Measurements from ENCODE around the gene CD244. TPM values are rescaled to one million over a fixed set of nuclear protein-coding genes. Genes with fewer than 3 reads are reported as not detected.
"Not testable (repeated sequence)": the region's sequence is repeated elsewhere in the genome, so short reads cannot be mapped to it uniquely, and the experiment has no call there.

CD244 gene
- total RNA-seq, 2 experiments from 2014 or later = 2.0 to 2.3 TPM

DNA sequence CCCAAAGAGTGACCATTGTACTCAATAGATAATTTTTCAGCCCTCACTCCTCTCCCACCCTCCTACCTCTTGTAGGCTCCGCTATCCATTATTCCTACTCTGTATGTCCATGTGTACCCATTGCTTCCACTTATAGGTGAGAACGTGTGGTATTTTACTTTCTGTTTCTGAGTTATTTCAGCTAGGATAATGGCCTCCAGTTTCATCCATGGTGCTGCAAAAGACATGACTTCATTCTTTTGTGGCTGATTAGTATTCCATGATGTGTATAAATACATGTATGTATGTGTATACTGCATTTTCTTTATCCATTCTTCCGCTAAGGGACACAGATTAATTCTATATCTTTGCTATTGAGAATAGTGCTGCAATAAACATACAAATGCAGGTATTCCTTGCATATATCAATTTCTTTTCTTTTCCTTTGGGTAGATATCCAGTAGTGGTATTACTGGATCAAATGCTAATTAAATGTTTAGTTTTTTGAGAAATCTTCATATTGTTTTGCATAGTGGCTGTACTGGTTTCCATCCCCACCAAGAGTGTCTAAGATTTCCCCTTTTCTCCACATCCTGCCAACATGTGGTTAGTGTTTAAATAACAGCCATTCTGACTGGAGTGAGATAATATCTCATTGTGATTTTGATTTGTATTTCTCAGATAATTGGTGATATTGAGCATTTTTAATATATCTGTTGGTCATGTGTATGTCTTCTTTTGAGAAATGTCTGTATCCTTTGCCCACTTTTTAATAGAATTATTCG is 61.9 kb downstream of the CD244 start:
- Mint-ChIP-seq H3K4me1 (peaks cover 67% of the 10 kb centered on the region), H3K27me3 (peaks cover 8% of the 10 kb centered on the region), H3K9me3 (peaks cover 4% of the 10 kb centered on the region), H3K36me3 (ENCODE audit: low read depth) (peaks cover 65% of the 10 kb centered on the region), H3K4me3 (peak overlapping the region; percentile 68), H3K27ac (peak overlapping the region; percentile 21)
- no peak for DNase-seq
- ChIA-PET POLR2A (interaction anchor here (7.2 kb wide), 1 partner anchor 20 kb away, joined by 45 read pairs; no protein-coding TSS in a partner anchor), CTCF (interaction anchor here (1.0 to 7.3 kb wide), 4 partner anchors 23 to 35 kb away, joined by 4 to 58 read pairs (median 5); no protein-coding TSS in a partner anchor)

DNA sequence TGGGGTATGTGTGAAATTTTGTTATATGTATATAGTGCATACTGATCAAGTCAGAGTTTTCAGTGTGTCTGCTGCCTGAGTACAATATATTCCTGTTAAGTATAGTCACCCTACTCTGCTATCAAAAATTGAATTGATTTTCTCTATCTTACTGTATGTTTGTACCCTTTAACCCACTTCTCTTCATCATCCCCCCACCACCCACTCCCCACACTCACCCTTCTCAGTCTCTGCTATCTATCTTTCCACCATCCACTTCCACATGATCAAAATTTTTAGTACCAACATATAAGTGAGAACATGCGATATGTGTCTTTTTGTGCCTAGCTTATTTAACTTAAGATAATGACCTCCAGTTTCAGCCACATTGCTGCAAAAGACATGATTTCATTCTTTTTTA is 62.5 kb downstream of the CD244 start:
- H3K4me1 Mint-ChIP-seq = peaks cover 71% of the 10 kb centered on the region
- H3K4me3 Mint-ChIP-seq = peak overlapping the region; percentile 31
- H3K27ac Mint-ChIP-seq = no peak overlapping the region
- no peak for DNase-seq
- peaks cover 6% of the 10 kb centered on the region for H3K27me3 Mint-ChIP-seq
- peaks cover 4% of the 10 kb centered on the region for H3K9me3 Mint-ChIP-seq
- ChIA-PET POLR2A (interaction anchor here (7.2 kb wide), 1 partner anchor 19 kb away, joined by 45 read pairs; no protein-coding TSS in a partner anchor), CTCF (interaction anchor here (0.6 to 7.3 kb wide), 4 partner anchors 23 to 191 kb away, joined by 3 to 58 read pairs (median 4); no protein-coding TSS in a partner anchor)
- peaks cover 59% of the 10 kb centered on the region for H3K36me3 Mint-ChIP-seq (ENCODE audit: low read depth)

DNA sequence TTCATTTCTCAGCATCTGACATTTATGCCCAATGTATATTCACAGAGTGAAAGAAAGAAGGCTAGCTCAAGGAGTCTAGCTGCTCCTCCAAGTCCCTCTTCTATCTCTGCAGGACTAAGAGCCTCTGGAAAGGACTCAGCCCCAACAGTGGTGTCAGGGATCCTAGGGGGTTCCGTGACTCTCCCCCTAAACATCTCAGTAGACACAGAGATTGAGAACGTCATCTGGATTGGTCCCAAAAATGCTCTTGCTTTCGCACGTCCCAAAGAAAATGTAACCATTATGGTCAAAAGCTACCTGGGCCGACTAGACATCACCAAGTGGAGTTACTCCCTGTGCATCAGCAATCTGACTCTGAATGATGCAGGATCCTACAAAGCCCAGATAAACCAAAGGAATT is 63.0 kb downstream of the CD244 start:
- CTCF ChIA-PET = interaction anchor here (0.6 to 7.3 kb wide), 4 partner anchors 19 to 192 kb away, joined by 3 to 58 read pairs (median 28); no protein-coding TSS in a partner anchor
- peaks cover 75% of the 10 kb centered on the region for H3K4me1 Mint-ChIP-seq
- peaks cover 6% of the 10 kb centered on the region for H3K27me3 Mint-ChIP-seq
- peaks cover 54% of the 10 kb centered on the region for H3K36me3 Mint-ChIP-seq (ENCODE audit: low read depth)
- peaks cover 4% of the 10 kb centered on the region for H3K9me3 Mint-ChIP-seq
- H3K4me3 Mint-ChIP-seq = peak overlapping the region; percentile 91
- POLR2A ChIA-PET = interaction anchor here (1.0 to 7.2 kb wide), 2 partner anchors 19 to 32 kb away, joined by 3 to 45 read pairs; no protein-coding TSS in a partner anchor
- no peak overlapping the region for H3K27ac Mint-ChIP-seq
- DNase-seq = no peak

DNA sequence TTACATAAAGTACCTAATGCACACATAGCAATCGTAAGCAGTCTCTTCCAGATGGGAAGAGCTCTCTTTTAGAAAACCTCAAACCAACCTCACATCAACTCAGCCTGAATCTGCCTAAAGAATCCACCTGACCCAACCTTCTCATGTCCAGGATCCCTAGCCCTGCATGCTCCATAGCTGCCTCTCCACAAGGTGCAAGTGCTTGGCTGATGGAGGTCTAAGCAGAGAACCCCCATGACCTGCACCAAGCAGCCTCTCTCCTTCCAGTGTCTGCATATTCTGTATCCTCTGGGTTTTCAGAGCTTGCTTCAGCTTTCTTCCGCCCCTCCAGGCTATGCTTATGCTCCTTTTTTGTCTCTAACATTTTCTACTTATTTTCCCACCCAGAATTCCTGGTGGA is 64.2 kb downstream of the CD244 start:
- Mint-ChIP-seq H3K36me3 (ENCODE audit: low read depth) (peaks cover 45% of the 10 kb centered on the region), H3K4me1 (peaks cover 78% of the 10 kb centered on the region), H3K9me3 (no peaks in the 10 kb centered on the region), H3K27ac (peak overlapping the region; percentile 96), H3K4me3 (peak overlapping the region; percentile 91), H3K27me3 (peaks cover 3% of the 10 kb centered on the region)
- ChIA-PET POLR2A (interaction anchor here (0.5 to 7.2 kb wide), 14 partner anchors 15 to 458 kb away, joined by 3 to 46 read pairs (median 4); partner anchors contain the start of genes ARHGAP30 and SLAMF6), CTCF (interaction anchor here (0.7 to 7.3 kb wide), 10 partner anchors 8 to 192 kb away, joined by 3 to 58 read pairs (median 6); no protein-coding TSS in a partner anchor)
- no peak for DNase-seq

DNA sequence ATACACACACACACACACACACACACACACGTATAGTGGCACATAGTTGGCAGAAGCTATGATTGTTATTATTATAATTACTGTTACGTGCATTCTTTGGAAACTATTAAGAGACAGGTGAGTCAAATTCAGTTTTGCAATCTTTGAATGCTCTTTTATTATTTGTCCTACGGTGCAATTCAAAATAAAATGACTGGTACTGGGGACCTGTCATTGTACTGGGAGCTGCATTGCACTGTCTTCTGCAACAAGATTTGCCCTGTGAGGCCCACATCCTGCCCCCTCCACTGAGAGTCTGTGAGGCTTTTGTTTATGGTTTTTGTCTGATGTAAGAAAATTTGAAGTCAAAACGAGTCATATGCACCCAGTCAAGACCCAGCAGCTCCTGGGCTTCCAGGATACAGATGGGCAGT is 64.8 kb downstream of the CD244 start:
- Mint-ChIP-seq H3K27me3 (peaks cover 3% of the 10 kb centered on the region), H3K4me1 (peaks cover 77% of the 10 kb centered on the region), H3K9me3 (no peaks in the 10 kb centered on the region), H3K4me3 (peak overlapping the region; percentile 91), H3K27ac (peak overlapping the region; percentile 96), H3K36me3 (ENCODE audit: low read depth) (peaks cover 41% of the 10 kb centered on the region)
- ChIA-PET POLR2A (interaction anchor here (0.5 to 7.2 kb wide), 18 partner anchors 8 to 535 kb away, joined by 3 to 46 read pairs (median 4); partner anchors contain the start of genes ARHGAP30, DCAF8, F11R and SLAMF6), CTCF (interaction anchor here (0.7 to 7.3 kb wide), 12 partner anchors 9 to 192 kb away, joined by 3 to 58 read pairs (median 6); no protein-coding TSS in a partner anchor)
- peak; percentile 81 for DNase-seq

DNA sequence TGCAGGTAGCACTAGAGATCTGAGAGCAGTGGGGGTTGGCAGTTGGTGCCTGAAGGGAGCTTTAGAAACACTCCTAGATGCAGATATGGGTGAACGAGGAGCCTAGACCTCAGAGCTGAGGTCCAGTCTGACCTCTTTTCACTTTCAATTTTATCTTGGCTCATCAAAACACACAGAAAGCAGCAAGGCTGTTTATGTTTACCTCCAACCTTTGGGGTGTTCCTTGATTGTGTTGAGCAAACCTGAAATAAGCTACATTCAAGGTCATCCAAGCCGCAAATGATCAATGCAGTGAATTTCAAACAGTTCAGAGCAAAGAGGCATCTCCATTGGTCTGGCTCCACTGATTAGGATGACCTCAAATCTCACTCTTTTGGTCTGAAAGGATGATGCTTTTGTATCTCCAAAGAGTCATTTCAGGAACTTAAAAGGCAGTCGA is 65.4 kb downstream of the CD244 start:
- no peak for DNase-seq
- Mint-ChIP-seq H3K4me1 (peaks cover 74% of the 10 kb centered on the region), H3K4me3 (peak overlapping the region; percentile 91), H3K9me3 (no peaks in the 10 kb centered on the region), H3K27ac (peak overlapping the region; percentile 96), H3K36me3 (ENCODE audit: low read depth) (peaks cover 37% of the 10 kb centered on the region), H3K27me3 (peaks cover 3% of the 10 kb centered on the region)
- POLR2A ChIA-PET = interaction anchor here (0.9 to 7.2 kb wide), 19 partner anchors 9 to 535 kb away, joined by 3 to 46 read pairs (median 4); partner anchors contain the start of genes ARHGAP30, CD48, DCAF8 and F11R
- CTCF ChIA-PET = interaction anchor here (0.6 to 7.3 kb wide), 9 partner anchors 16 to 161 kb away, joined by 3 to 58 read pairs (median 6); no protein-coding TSS in a partner anchor

DNA sequence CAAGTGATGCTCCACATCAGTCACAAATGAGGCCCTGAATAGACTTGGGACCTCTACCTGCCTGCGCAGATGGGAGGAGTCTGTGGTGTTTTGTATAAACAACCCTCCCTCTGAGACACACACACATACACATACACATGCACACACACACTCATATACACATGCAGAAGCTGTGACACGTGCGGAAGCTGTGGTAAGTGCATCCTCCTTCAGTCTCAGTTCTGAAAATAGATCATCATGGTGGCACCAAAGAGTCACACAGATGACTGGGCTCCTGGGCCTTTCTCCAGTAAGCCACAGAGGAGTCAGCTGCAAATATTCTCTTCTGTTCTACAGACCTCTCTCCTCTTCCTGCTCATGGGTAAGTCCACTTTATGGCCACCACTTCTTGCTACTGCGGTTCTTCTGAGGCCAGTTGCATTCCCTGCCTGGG is 66.7 kb downstream of the CD244 start, which contains the start of gene LY9:
Gene LY9, plus strand, starts transcription at position 224 of the 433 bp plus-strand sequence. Its CDS starts 14 bp downstream, at position 238.
- H3K27me3 Mint-ChIP-seq = peaks cover 3% of the 10 kb centered on the region
- DNase-seq = peak; percentile 88
- ChIA-PET CTCF (interaction anchor here (0.8 to 7.3 kb wide), 9 partner anchors 15 to 121 kb away, joined by 3 to 58 read pairs (median 6); no protein-coding TSS in a partner anchor), POLR2A (interaction anchor here (0.7 to 7.2 kb wide), 14 partner anchors 10 to 337 kb away, joined by 3 to 46 read pairs (median 4); partner anchors contain the start of gene CD48)
- peaks cover 30% of the 10 kb centered on the region for H3K36me3 Mint-ChIP-seq (ENCODE audit: low read depth)
- peak within 1 kb of the TSS; percentile 91 for H3K4me3 Mint-ChIP-seq
- peak within 1 kb of the TSS; percentile 96 for H3K27ac Mint-ChIP-seq
- no peaks in the 10 kb centered on the region for H3K9me3 Mint-ChIP-seq
- peaks cover 66% of the 10 kb centered on the region for H3K4me1 Mint-ChIP-seq

DNA sequence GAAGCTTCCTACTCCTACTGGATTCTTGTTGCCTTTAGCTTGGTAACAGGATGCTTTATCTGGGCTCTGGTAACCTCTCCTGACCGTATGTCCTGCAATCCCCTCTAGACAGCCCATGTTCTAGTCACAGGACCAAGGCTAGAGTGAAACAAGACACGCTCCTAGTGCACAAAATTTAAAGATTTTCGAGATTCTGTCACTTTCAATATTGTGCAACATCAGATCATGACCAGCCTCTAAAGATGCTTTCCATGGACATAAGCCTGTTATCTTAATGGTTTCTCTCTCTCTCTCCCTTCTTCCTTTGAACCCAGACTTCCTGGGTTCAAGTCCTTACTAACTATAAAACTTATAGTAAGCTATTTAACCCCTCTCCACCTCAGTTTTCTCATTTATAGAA is 68.3 kb downstream of the CD244 start:
- no peak for DNase-seq
- CTCF ChIA-PET = interaction anchor here (1.3 to 7.3 kb wide), 5 partner anchors 13 to 119 kb away, joined by 4 to 58 read pairs (median 36); no protein-coding TSS in a partner anchor
- H3K4me3 Mint-ChIP-seq = no peak overlapping the region
- POLR2A ChIA-PET = interaction anchor here (0.7 to 7.2 kb wide), 3 partner anchors 14 to 43 kb away, joined by 3 to 46 read pairs (median 45); no protein-coding TSS in a partner anchor
- no peak overlapping the region for H3K27ac Mint-ChIP-seq
- H3K36me3 Mint-ChIP-seq (ENCODE audit: low read depth) = peaks cover 17% of the 10 kb centered on the region
- peaks cover 52% of the 10 kb centered on the region for H3K4me1 Mint-ChIP-seq
- H3K27me3 Mint-ChIP-seq = peaks cover 1% of the 10 kb centered on the region
- no peaks in the 10 kb centered on the region for H3K9me3 Mint-ChIP-seq

DNA sequence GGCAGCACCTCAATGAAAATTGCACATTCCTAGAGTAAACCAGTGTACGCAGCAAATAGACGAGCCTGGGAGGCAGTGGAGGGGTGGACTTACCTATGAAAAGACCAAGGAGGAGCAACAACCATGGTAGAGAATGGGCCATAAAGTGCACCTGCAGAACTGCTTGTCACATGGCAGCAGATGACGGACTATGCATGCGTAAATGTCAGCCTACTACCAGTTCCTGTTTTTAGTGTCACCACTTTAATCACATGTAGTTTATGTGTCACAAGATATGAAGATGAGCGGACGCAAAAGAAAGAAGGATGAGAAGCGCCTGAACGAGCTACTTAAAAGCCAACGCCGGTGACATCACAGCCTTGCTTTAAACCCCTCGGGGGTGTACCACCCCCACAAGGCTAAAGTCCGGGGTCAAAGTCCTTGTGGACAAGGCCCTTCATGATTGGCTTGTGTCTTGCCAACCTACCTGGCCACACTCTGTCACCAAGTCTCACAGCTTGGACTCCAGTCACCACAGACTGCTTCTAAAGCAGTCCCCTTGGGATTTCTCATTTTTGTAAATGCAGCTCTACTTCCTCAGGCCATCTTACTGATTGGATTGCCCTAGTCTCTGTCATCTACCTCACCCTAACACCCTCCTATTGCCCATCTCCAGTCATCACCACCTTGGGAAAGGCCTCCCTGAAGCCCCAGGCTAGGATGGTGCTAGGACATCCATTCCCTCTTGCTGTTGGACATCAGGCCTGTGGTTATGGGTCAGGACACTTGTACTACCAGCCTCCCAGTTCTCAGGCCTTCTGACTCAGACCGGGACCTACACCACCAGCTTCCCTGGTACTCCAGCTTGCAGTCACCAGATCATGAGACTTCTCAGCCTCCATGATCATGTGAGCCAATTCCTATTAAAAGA is 72.7 kb downstream of the CD244 start:
- Mint-ChIP-seq H3K36me3 (ENCODE audit: low read depth) (no peaks in the 10 kb centered on the region), H3K4me3 (no peak overlapping the region), H3K27me3 (peaks cover 4% of the 10 kb centered on the region), H3K27ac (no peak overlapping the region), H3K4me1 (peaks cover 9% of the 10 kb centered on the region), H3K9me3 (no peaks in the 10 kb centered on the region)
- CTCF ChIA-PET = interaction anchor here (1.1 kb wide), 2 partner anchors 11 to 12 kb away, joined by 3 to 4 read pairs; no protein-coding TSS in a partner anchor
- no peak for DNase-seq
- POLR2A ChIA-PET = no interaction called here

DNA sequence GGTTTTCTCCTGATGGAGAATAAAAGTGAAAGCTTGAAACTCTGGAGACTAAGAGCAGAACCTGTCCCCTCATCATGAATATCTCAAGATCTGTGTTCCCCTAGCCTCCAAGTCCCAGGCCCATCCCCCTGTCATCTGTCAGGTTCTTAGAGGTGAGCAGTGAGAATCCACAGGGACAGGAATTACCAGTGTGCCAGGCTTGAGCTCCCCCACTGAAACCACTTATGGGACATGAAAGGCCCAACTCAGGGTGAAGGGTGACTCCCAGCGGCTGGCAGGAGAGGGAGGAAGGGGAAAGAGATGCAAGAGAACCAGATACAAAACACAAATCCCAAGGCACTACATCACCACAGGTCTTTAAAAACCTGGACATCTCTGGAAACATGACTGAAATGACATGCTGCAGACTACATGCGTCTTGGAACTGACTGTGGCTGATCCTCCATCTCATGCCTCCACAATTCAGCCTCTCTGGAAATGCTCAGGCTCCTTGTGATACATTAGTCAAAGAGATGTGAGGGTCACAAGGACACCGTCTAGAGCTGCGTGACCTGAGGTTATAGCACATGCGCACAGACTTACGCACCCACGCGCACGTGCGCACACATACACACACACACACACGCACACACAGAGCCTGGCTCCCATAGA is 73.5 kb downstream of the CD244 start:
- Mint-ChIP-seq H3K27me3 (peaks cover 9% of the 10 kb centered on the region), H3K36me3 (ENCODE audit: low read depth) (no peaks in the 10 kb centered on the region), H3K4me1 (peaks cover 2% of the 10 kb centered on the region), H3K27ac (no peak overlapping the region), H3K4me3 (no peak overlapping the region), H3K9me3 (no peaks in the 10 kb centered on the region)
- no peak for DNase-seq
- CTCF ChIA-PET = interaction anchor here (1.1 kb wide), 2 partner anchors 10 to 12 kb away, joined by 3 to 4 read pairs; no protein-coding TSS in a partner anchor
- POLR2A ChIA-PET = no interaction called here

DNA sequence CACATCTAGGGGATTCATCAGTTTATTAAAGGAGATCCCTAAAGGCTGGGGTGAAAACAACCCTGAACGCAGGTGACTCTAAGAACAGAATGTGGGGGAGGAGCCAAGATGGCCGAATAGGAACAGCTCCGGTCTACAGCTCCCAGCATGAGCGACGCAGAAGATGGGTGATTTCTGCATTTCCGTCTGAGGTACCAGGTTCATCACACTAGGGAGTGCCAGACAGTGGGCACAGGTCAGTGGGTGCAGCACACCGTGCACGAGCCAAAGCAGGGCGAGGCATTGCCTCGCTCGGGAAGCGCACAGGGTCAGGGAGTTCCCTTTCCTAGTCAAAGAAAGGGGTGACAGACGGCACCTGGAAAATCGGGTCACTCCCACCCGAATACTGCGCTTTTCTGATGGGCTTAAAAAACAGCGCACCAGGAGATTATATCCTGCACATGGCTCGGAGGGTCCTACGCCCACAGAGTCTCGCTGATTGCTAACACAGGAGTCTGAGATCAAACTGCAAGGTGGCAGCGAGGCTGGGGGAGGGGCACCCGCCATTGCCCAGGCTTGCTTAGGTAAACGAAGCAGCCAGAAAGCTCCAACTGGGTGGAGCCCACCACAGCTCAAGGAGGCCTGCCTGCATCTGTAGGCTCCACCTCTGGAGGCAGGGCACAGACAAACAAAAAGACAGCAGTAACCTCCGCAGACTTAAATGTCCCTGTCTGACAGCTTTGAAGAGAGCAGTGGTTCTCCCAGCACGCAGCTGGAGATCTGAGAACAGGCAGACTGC is 79.5 kb downstream of the CD244 start:
- H3K27ac Mint-ChIP-seq; DNase-seq; H3K27me3 Mint-ChIP-seq; H3K9me3 Mint-ChIP-seq; H3K36me3 Mint-ChIP-seq (ENCODE audit: low read depth); H3K4me3 Mint-ChIP-seq: not testable (repeated sequence)
- peaks cover 23% of the 10 kb centered on the region for H3K4me1 Mint-ChIP-seq
- ChIA-PET POLR2A (interaction anchor here (1.5 kb wide), 1 partner anchor 15 kb away, joined by 5 read pairs; no protein-coding TSS in a partner anchor), CTCF (interaction anchor here (1.2 to 7.4 kb wide), 5 partner anchors 13 to 170 kb away, joined by 5 to 84 read pairs (median 37); partner anchors contain the start of genes ITLN2 and LY9)
